IMR-90 (cell line): ENCODE data around the gene PKD1. TPM values are rescaled to one million over a fixed set of nuclear protein-coding genes. Genes with fewer than 3 reads are reported as not detected.
A peak's percentile ranks its signal among the peaks of the same experiment; 100 is the strongest.

Experiments used
- ATAC-seq: fragments of 200-7000 bp; cut with Tn5 transposase; 2 replicates; pipeline ENCODE4 v1.9.1; 2020; ENCODE audit warnings: low read depth, mild to moderate bottlenecking, moderate library complexity
- BruUV-seq: library from RNA; stranded (reverse); fragments of 400-500 nt; replicated peaks from 2 replicates; lab custom pipeline; 2021; lab: Mats Ljungman, UMichigan
- CTCF ChIA-PET: fragments of 300-600 bp; formaldehyde crosslinking; extraction: SDS; loops from one replicate; lab custom pipeline; 2021; ENCODE audit warnings: antibody characterized with exemption; lab: Yijun Ruan, JAX
- POLR2A ChIA-PET: fragments of 300-600 bp; sonication (Branson Sonifier 250); formaldehyde crosslinking; loops from one replicate; lab custom pipeline; 2022; ENCODE audit warnings: antibody characterized with exemption; ENCODE audit not compliant: unreplicated experiment; lab: Charles Lee
- DNase-seq: peaks from one replicate; pipeline ENCODE4 v3.0.0; 2013
- H2AFZ ChIP-seq: replicated peaks from 2 replicates; pipeline ENCODE3; 2013; ENCODE audit warnings: low read length, mild to moderate bottlenecking; ENCODE audit not compliant: poor library complexity
- H2AK5ac ChIP-seq: 2 replicates; pipeline ENCODE4 v1.6.1; 2013; ENCODE audit warnings: low read depth, low read length, inconsistent platforms
- H2AK9ac ChIP-seq: replicated peaks from 2 replicates; pipeline ENCODE3; 2013; ENCODE audit warnings: mild to moderate bottlenecking, low read depth, low read length, moderate library complexity; ENCODE audit not compliant: poor library complexity
- H2BK120ac ChIP-seq: 2 replicates; pipeline ENCODE4 v1.6.1; 2013; ENCODE audit warnings: low read depth, low read length, inconsistent platforms
- H2BK15ac ChIP-seq: 3 replicates; pipeline ENCODE4 v1.6.1; 2013; ENCODE audit warnings: low read depth, low read length, inconsistent platforms
- H2BK20ac ChIP-seq: 2 replicates; pipeline ENCODE4 v1.6.1; 2013; ENCODE audit warnings: low read depth, mild to moderate bottlenecking, inconsistent platforms, low read length, moderate library complexity
- H2BK5ac ChIP-seq: 2 replicates; pipeline ENCODE4 v1.6.1; 2013; ENCODE audit warnings: mild to moderate bottlenecking, low read depth, low read length, inconsistent platforms; ENCODE audit not compliant: poor library complexity, severe bottlenecking
- H3K14ac ChIP-seq: replicated peaks from 2 replicates; pipeline ENCODE4 v1.6.1; 2013; ENCODE audit warnings: low read depth, low read length, inconsistent platforms
- H3K18ac ChIP-seq: 2 replicates; pipeline ENCODE4 v1.6.1; 2013; ENCODE audit warnings: low read depth, low read length, control low read depth
- H3K23ac ChIP-seq: 2 replicates; pipeline ENCODE4 v1.6.1; 2013; ENCODE audit warnings: low read depth, low read length, inconsistent platforms
- H3K27ac ChIP-seq: 2 replicates; pipeline ENCODE4 v1.5.1; 2013; ENCODE audit warnings: mild to moderate bottlenecking, control low read depth, low read length; ENCODE audit not compliant: insufficient read depth
- H3K27me3 ChIP-seq: 2 replicates; pipeline ENCODE4 v1.6.1; 2013; ENCODE audit warnings: low read length; ENCODE audit not compliant: control insufficient read depth, insufficient read depth
- H3K36me3 ChIP-seq: 2 replicates; pipeline ENCODE4 v1.6.1; 2013; ENCODE audit warnings: low read length, mixed read lengths; ENCODE audit not compliant: control insufficient read depth, insufficient read depth
- H3K4ac ChIP-seq: 2 replicates; pipeline ENCODE4 v1.6.1; 2013; ENCODE audit warnings: low read depth, low read length, inconsistent platforms
- H3K4me1 ChIP-seq: 2 replicates; pipeline ENCODE4 v1.6.1; 2013; ENCODE audit warnings: low read length, mixed read lengths; ENCODE audit not compliant: control insufficient read depth, insufficient read depth
- H3K4me2 ChIP-seq: 2 replicates; pipeline ENCODE4 v1.6.1; 2013; ENCODE audit warnings: low read depth, mild to moderate bottlenecking, control low read depth, low read length, moderate library complexity
- H3K4me3 ChIP-seq: 2 replicates; pipeline ENCODE4 v1.5.1; 2013; ENCODE audit warnings: low read depth, mild to moderate bottlenecking, control low read depth, low read length, moderate library complexity; ENCODE audit not compliant: insufficient read depth
- H3K56ac ChIP-seq: 2 replicates; pipeline ENCODE4 v1.6.1; 2013; ENCODE audit warnings: low read length, inconsistent platforms; ENCODE audit not compliant: insufficient read depth; ENCODE audit errors: extremely low read depth
- H3K79me1 ChIP-seq, 2 experiments: 2 replicates each; pipeline ENCODE4 v1.6.1; 2013; ENCODE audit warnings: low read length in 2 of 2, inconsistent platforms in 1 of 2, low read depth in 1 of 2
- H3K9ac ChIP-seq: 2 replicates; pipeline ENCODE4 v1.6.1; 2013; ENCODE audit warnings: low read depth, low read length, control low read depth
- H3K9me1 ChIP-seq: 2 replicates; pipeline ENCODE4 v1.6.1; 2013; ENCODE audit warnings: low read length, inconsistent platforms; ENCODE audit not compliant: insufficient read depth
- H3K9me3 ChIP-seq: 2 replicates; pipeline ENCODE4 v1.6.1; 2013; ENCODE audit warnings: low read length; ENCODE audit not compliant: control insufficient read depth, insufficient read depth
- H4K20me1 ChIP-seq: 2 replicates; pipeline ENCODE4 v1.6.1; 2013; ENCODE audit warnings: low read length, inconsistent platforms; ENCODE audit not compliant: insufficient read depth
- H4K5ac ChIP-seq: 2 replicates; pipeline ENCODE4 v1.6.1; 2013; ENCODE audit warnings: mild to moderate bottlenecking, low read depth, low read length, control low read depth
- H4K8ac ChIP-seq, 2 experiments: 2 replicates each; pipeline ENCODE4 v1.6.1; 2013; ENCODE audit warnings: low read depth in 2 of 2, low read length in 2 of 2, control low read depth in 1 of 2, inconsistent platforms in 1 of 2
- H4K91ac ChIP-seq: 2 replicates; pipeline ENCODE4 v1.6.1; 2013; ENCODE audit warnings: low read depth, low read length, inconsistent platforms; ENCODE audit not compliant: insufficient read depth
- BHLHE40 ChIP-seq: fragments of 150-350 bp; IDR thresholded peaks from 2 replicates; pipeline ENCODE4 v1.6.1; 2016; ENCODE audit warnings: mild to moderate bottlenecking, low read depth, low read length
- CEBPB ChIP-seq: IDR thresholded peaks from 2 replicates; pipeline ENCODE4 v1.6.1; 2012; ENCODE audit warnings: low read depth, low read length, improper control_type of control experiment
- CHD1 ChIP-seq: IDR thresholded peaks from 2 replicates; pipeline ENCODE4 v1.6.1; 2012; ENCODE audit warnings: low read depth, low read length, improper control_type of control experiment
- CTCF ChIP-seq: conservative IDR thresholded peaks from 2 replicates; pipeline ENCODE4 v1.5.1; 2012; ENCODE audit warnings: mild to moderate bottlenecking, low read depth, low read length, improper control_type of control experiment
- FOS ChIP-seq: fragments of 150-350 bp; IDR thresholded peaks from 2 replicates; pipeline ENCODE4 v1.6.1; 2016; ENCODE audit warnings: low read depth, low read length
- MAFK ChIP-seq: IDR thresholded peaks from 2 replicates; pipeline ENCODE4 v1.6.1; 2012; ENCODE audit warnings: low read depth, low read length, improper control_type of control experiment
- MAZ ChIP-seq: IDR thresholded peaks from 2 replicates; pipeline ENCODE4 v1.6.1; 2012; ENCODE audit warnings: low read depth, mild to moderate bottlenecking, low read length, improper control_type of control experiment, moderate library complexity, borderline replicate concordance
- MXI1 ChIP-seq: IDR thresholded peaks from 2 replicates; pipeline ENCODE4 v1.6.1; 2012; ENCODE audit warnings: low read depth, mild to moderate bottlenecking, low read length, moderate library complexity, borderline replicate concordance
- NFE2L2 ChIP-seq: fragments of 150-350 bp; IDR thresholded peaks from 2 replicates; pipeline ENCODE4 v1.6.1; 2016; ENCODE audit warnings: low read depth, mild to moderate bottlenecking, low read length
- POLR2A ChIP-seq: IDR thresholded peaks from 2 replicates; pipeline ENCODE4 v1.6.1; 2012; ENCODE audit warnings: mild to moderate bottlenecking, low read depth, low read length
- RAD21 ChIP-seq: IDR thresholded peaks from 2 replicates; pipeline ENCODE4 v1.6.1; 2012; ENCODE audit warnings: low read length, improper control_type of control experiment
- RCOR1 ChIP-seq: IDR thresholded peaks from 2 replicates; pipeline ENCODE4 v1.6.1; 2012; ENCODE audit warnings: mild to moderate bottlenecking, low read length, improper control_type of control experiment; ENCODE audit not compliant: insufficient replicate concordance
- RFX5 ChIP-seq: IDR thresholded peaks from 2 replicates; pipeline ENCODE4 v1.8.0; 2012; ENCODE audit warnings: low read depth, mild to moderate bottlenecking, low read length, moderate library complexity
- SMC3 ChIP-seq: fragments of 150-350 bp; IDR thresholded peaks from 2 replicates; pipeline ENCODE4 v1.6.1; 2016; ENCODE audit warnings: low read depth, mild to moderate bottlenecking, antibody characterized with exemption, low read length, moderate library complexity
- USF2 ChIP-seq: fragments of 150-350 bp; IDR thresholded peaks from 2 replicates; pipeline ENCODE4 v1.6.1; 2017; ENCODE audit warnings: mild to moderate bottlenecking, antibody characterized with exemption, low read length, low read depth
- WGBS, 2 experiments: methylation state at CpG; one replicate each; pipeline versions ENCODE4 v1.1.5 to v1.1.7; 2013; ENCODE audit warnings: missing lambda C conversion rate in 2 of 2; ENCODE audit not compliant: insufficient read length in 1 of 2; ENCODE audit errors: extremely low coverage in 2 of 2; 5-methylcytosine and 5-hydroxymethylcytosine counted together
- dilution Hi-C: fragments of 300-500 bp; cut with HindIII; formaldehyde crosslinking; loops from one replicate; pipeline ENCODE4 v1.14.3; 2018; ENCODE audit warnings: low sequenced_read_pairs; ENCODE audit not compliant: unreplicated experiment
- in situ Hi-C: fragments of 300-500 bp; cut with MboI; formaldehyde crosslinking; loops from 3 replicates; pipeline ENCODE4 v1.14.3; 2019; ENCODE audit warnings: low sequenced_read_pairs, inconsistent platforms, mixed read lengths
- intact Hi-C: fragments of 100-400 bp; cut with micrococcal nuclease; formaldehyde crosslinking; loops from 2 replicates; pipeline ENCODE4 v1.10.0; 2022
- polyA plus RNA-seq, 3 experiments: library from polyadenylated mRNA; depleted of rRNA; stranded (reverse); fragments of >200 nt; gene quantifications; 2 replicates each; pipeline ENCODE4 v1.2.3, GENCODE V29; 2012; ENCODE audit warnings: low replicate concordance in 1 of 3
- total RNA-seq: library from RNA; depleted of rRNA; stranded (reverse); fragments of >200 nt; gene quantifications from 2 replicates; pipeline ENCODE4 v1.2.3, GENCODE V29; 2012
- TF ChIP-seq, protein P1 (sequence below): fragments of 150-350 bp; IDR thresholded peaks from 2 replicates; pipeline ENCODE4 v1.6.1; 2016; ENCODE audit warnings: low read depth, mild to moderate bottlenecking, low read length, moderate library complexity, borderline replicate concordance

PKD1 gene
- total and polyA plus RNA-seq, 2 of the 4 experiments (the other 2 are of a cell fraction): 7.9 to 97.3 TPM

GRCh38 chr16:2084895-2085625 lies 50.6 kb downstream of the PKD1 start:
- Histone ChIP-seq H2AFZ (no peak overlapping the region), H3K4me3 (no peak overlapping the region), H2AK9ac (peak overlapping the region; percentile 9), H3K4ac (no peak overlapping the region), H3K14ac (no peak overlapping the region), H3K18ac (no peak overlapping the region), H3K9me1 (no peaks in the 10 kb centered on the region), H3K79me1 (0 out of 4 replicates have a peak, but pooled peaks cover 0 to 3% of the 10 kb centered on the region in 2 experiments), H3K23ac (no peak overlapping the region), H4K8ac (no peak overlapping the region), H2BK15ac (no peak overlapping the region), H3K9ac (no peak overlapping the region), H3K36me3 (peaks cover 82% of the 10 kb centered on the region), H3K27ac (no peak overlapping the region), H2BK20ac (no peak overlapping the region), H3K4me2 (no peak overlapping the region), H3K56ac (no peak overlapping the region), H2BK120ac (no peak overlapping the region), H2BK5ac (no peak overlapping the region), H3K9me3 (no peaks in the 10 kb centered on the region), H3K27me3 (no peaks in the 10 kb centered on the region), H4K5ac (no peak overlapping the region), H2AK5ac (no peak overlapping the region), H4K20me1 (peaks cover 25% of the 10 kb centered on the region), H3K4me1 (peaks cover 3% of the 10 kb centered on the region; the same call in 1 of the 2 replicates), H4K91ac (no peak overlapping the region)
- no TSS peak for BruUV-seq
- TF ChIP-seq RCOR1 (no peak), CHD1 (no peak), MAFK (no peak), RAD21 (no peak), POLR2A (no peak), MXI1 (no peak), CTCF (no peak), CEBPB (no peak), BHLHE40 (no peak), USF2 (no peak), MAZ (no peak), SMC3 (no peak), NFE2L2 (no peak), FOS (no peak), RFX5 (no peak)
- TF ChIP-seq, protein P1, sequence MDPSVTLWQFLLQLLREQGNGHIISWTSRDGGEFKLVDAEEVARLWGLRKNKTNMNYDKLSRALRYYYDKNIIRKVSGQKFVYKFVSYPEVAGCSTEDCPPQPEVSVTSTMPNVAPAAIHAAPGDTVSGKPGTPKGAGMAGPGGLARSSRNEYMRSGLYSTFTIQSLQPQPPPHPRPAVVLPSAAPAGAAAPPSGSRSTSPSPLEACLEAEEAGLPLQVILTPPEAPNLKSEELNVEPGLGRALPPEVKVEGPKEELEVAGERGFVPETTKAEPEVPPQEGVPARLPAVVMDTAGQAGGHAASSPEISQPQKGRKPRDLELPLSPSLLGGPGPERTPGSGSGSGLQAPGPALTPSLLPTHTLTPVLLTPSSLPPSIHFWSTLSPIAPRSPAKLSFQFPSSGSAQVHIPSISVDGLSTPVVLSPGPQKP: no peak
- no peak for ATAC-seq
- CTCF ChIA-PET: no interaction called here
- 91% methylated on average over 14 of the region's 29 CpGs; no CpG with 5 or more reads in 1 of the 2 experiments for WGBS, 2 experiments
- dilution Hi-C loops: no loop called here
- no peak for DNase-seq
- in situ Hi-C loops: no loop called here
- intact Hi-C loops: no loop called here
- POLR2A ChIA-PET: no interaction called here
